HEK293 (cell line): Measurements from ENCODE around the gene KIF22.

Source experiments
- CTCF ChIA-PET: fragments of 350-600 bp; formaldehyde crosslinking; extraction: SDS; loops from one replicate; lab custom pipeline; 2021; ENCODE audit warnings: antibody characterized with exemption; lab: Yijun Ruan, JAX
- POLR2A ChIA-PET: fragments of 300-600 bp; formaldehyde crosslinking; extraction: SDS; loops from one replicate; lab custom pipeline; 2020; ENCODE audit warnings: antibody characterized with exemption, inconsistent platforms; lab: Yijun Ruan, JAX
- H3K27ac ChIP-seq: fragments of 200-500 bp; sonication (Bioruptor generic); 2 replicates; pipeline ENCODE4 v1.5.1; 2014; ENCODE audit warnings: low read depth, low read length, control low read depth, inconsistent platforms; ENCODE audit errors: extremely low read depth
- H3K36me3 ChIP-seq, 2 experiments: fragments of 200-500 bp in 1 of 2; sonication (Bioruptor generic) in 1 of 2; 1 replicate in 1 of 2; 2 replicates in 1 of 2; pipeline ENCODE4 v1.5.1; 2014 to 2017; ENCODE audit warnings: inconsistent platforms in 2 of 2, low read length in 2 of 2; ENCODE audit not compliant: control insufficient read depth in 2 of 2, insufficient read depth in 1 of 2
- H3K4me1 ChIP-seq: fragments of 200-500 bp; sonication (Bioruptor generic); 2 replicates; pipeline ENCODE4 v1.5.1; 2014; ENCODE audit warnings: mild to moderate bottlenecking, low read length, inconsistent platforms; ENCODE audit not compliant: control insufficient read depth, insufficient read depth
- H3K4me3 ChIP-seq: 2 replicates; pipeline ENCODE4 v1.5.1; 2011; ENCODE audit warnings: low read depth, mild to moderate bottlenecking, control low read depth, low read length, moderate library complexity
- H3K9me3 ChIP-seq: fragments of 200-500 bp; sonication (Bioruptor generic); 2 replicates; pipeline ENCODE4 v1.5.1; 2014; ENCODE audit warnings: low read depth, low read length, inconsistent platforms; ENCODE audit not compliant: control insufficient read depth, insufficient read depth
- FEZF1 ChIP-seq: fragments of 450-650 bp; formaldehyde crosslinking; IDR thresholded peaks from 2 replicates; pipeline ENCODE4 v1.5.1; 2016; ENCODE audit warnings: missing biosample characterization, missing genetic modification characterization
- GFI1B ChIP-seq: fragments of 450-650 bp; formaldehyde crosslinking; IDR thresholded peaks from 2 replicates; pipeline ENCODE4 v1.5.1; 2016; ENCODE audit warnings: missing biosample characterization, missing genetic modification characterization
- HIC1 ChIP-seq: fragments of 450-650 bp; formaldehyde crosslinking; IDR thresholded peaks from 2 replicates; pipeline ENCODE4 v1.5.1; 2016; ENCODE audit warnings: missing biosample characterization, missing genetic modification characterization
- PATZ1 ChIP-seq: fragments of 450-650 bp; formaldehyde crosslinking; IDR thresholded peaks from 2 replicates; pipeline ENCODE4 v1.5.1; 2016; ENCODE audit warnings: missing biosample characterization, missing genetic modification characterization
- TRIM28 ChIP-seq: IDR thresholded peaks from 2 replicates; pipeline ENCODE4 v1.6.1; 2011; ENCODE audit warnings: low read length, control low read depth, borderline replicate concordance
- ZBTB1 ChIP-seq: fragments of 450-650 bp; formaldehyde crosslinking; IDR thresholded peaks from 2 replicates; pipeline ENCODE4 v1.5.1; 2016; ENCODE audit warnings: missing biosample characterization, missing genetic modification characterization
- ZFP3 ChIP-seq: fragments of 450-650 bp; formaldehyde crosslinking; IDR thresholded peaks from 2 replicates; pipeline ENCODE4 v1.5.1; 2016; ENCODE audit warnings: low read depth, missing biosample characterization, missing genetic modification characterization
- ZNF19 ChIP-seq: fragments of 450-650 bp; formaldehyde crosslinking; IDR thresholded peaks from 2 replicates; pipeline ENCODE4; 2016; ENCODE audit warnings: missing biosample characterization, missing genetic modification characterization, low read depth
- ZNF416 ChIP-seq: fragments of 450-650 bp; formaldehyde crosslinking; IDR thresholded peaks from 2 replicates; pipeline ENCODE4 v1.5.1; 2016; ENCODE audit warnings: missing biosample characterization, missing genetic modification characterization
- ZNF48 ChIP-seq: fragments of 450-650 bp; formaldehyde crosslinking; IDR thresholded peaks from 2 replicates; pipeline ENCODE4 v1.5.1; 2016; ENCODE audit warnings: missing biosample characterization, missing genetic modification characterization
- ZNF514 ChIP-seq: fragments of 450-650 bp; formaldehyde crosslinking; IDR thresholded peaks from 2 replicates; pipeline ENCODE4 v1.5.1; 2016; ENCODE audit warnings: missing biosample characterization, missing genetic modification characterization
- ZNF518A ChIP-seq: fragments of 450-650 bp; formaldehyde crosslinking; conservative IDR thresholded peaks from 2 replicates; pipeline ENCODE4 v1.5.1; 2016; ENCODE audit warnings: low read depth, missing biosample characterization, missing genetic modification characterization
- ZNF530 ChIP-seq: fragments of 450-650 bp; formaldehyde crosslinking; IDR thresholded peaks from 2 replicates; pipeline ENCODE4 v1.5.1; 2016; ENCODE audit warnings: low read depth, missing biosample characterization, missing genetic modification characterization
- ZNF571 ChIP-seq: fragments of 450-650 bp; formaldehyde crosslinking; IDR thresholded peaks from 2 replicates; pipeline ENCODE4 v1.5.0; 2017; ENCODE audit warnings: missing biosample characterization, missing genetic modification characterization
- ZNF580 ChIP-seq: fragments of 450-650 bp; formaldehyde crosslinking; IDR thresholded peaks from 2 replicates; pipeline ENCODE4 v1.5.1; 2016; ENCODE audit warnings: missing biosample characterization, missing genetic modification characterization
- ZNF624 ChIP-seq: fragments of 450-650 bp; formaldehyde crosslinking; IDR thresholded peaks from 2 replicates; pipeline ENCODE4 v1.5.1; 2017; ENCODE audit warnings: missing biosample characterization, missing genetic modification characterization
- ZNF645 ChIP-seq: fragments of 450-650 bp; formaldehyde crosslinking; IDR thresholded peaks from 2 replicates; pipeline ENCODE4; 2016; ENCODE audit warnings: missing biosample characterization, missing genetic modification characterization
- ZNF664 ChIP-seq: fragments of 450-650 bp; formaldehyde crosslinking; IDR thresholded peaks from 2 replicates; pipeline ENCODE4 v1.5.1; 2016; ENCODE audit warnings: missing biosample characterization, missing genetic modification characterization
- ZNF777 ChIP-seq: fragments of 450-650 bp; formaldehyde crosslinking; IDR thresholded peaks from 2 replicates; pipeline ENCODE4 v1.5.1; 2017; ENCODE audit warnings: missing biosample characterization, missing genetic modification characterization, borderline replicate concordance

Gene KIF22

GRCh38 chr16:29811170-29811895, 20.8 kb downstream of the KIF22 start:
- H3K4me3 ChIP-seq: peak overlapping the region; percentile 53
- ChIA-PET CTCF (interaction anchor here (0.6 to 1.6 kb wide), 5 partner anchors 15 to 1173 kb away, joined by 3 to 9 read pairs (median 4); no protein-coding TSS in a partner anchor), POLR2A (interaction anchor here (0.5 to 2.4 kb wide), 13 partner anchors 8 to 1235 kb away, joined by 3 to 10 read pairs (median 5); partner anchors contain the start of genes CDIPT, KIF22, MVP and TAOK2)
- peaks cover 0 to 36% of the 10 kb centered on the region in 2 experiments; a peak in 2 of 3 replicates for H3K36me3 ChIP-seq
- H3K9me3 ChIP-seq: no peaks in the 10 kb centered on the region
- H3K4me1 ChIP-seq: peaks cover 11% of the 10 kb centered on the region
- H3K27ac ChIP-seq: peak overlapping the region; percentile 100
- TF ChIP-seq ZBTB1 (tag by site-specific recombination) (no peak), TRIM28 (peak; percentile 61; the same call in 1 of the 2 replicates)

- peaks cover 11% of the 10 kb centered on the region for H3K4me1 ChIP-seq
- TF ChIP-seq ZNF571 (tag by site-specific recombination) (no peak), PATZ1 (tag by site-specific recombination) (no peak), FEZF1 (tag by site-specific recombination) (no peak), ZNF530 (no peak), HIC1 (no peak), ZNF645 (tag by site-specific recombination) (no peak), ZNF664 (no peak), GFI1B (no peak), ZNF777 (tag by site-specific recombination) (no peak), ZNF48 (tag by site-specific recombination) (no peak), ZNF518A (tag by site-specific recombination) (no peak), ZNF624 (no peak), ZNF514 (no peak), ZNF416 (tag by site-specific recombination) (no peak), ZFP3 (no peak), ZNF580 (tag by site-specific recombination) (no peak), ZNF19 (tag by site-specific recombination) (no peak)
Observed at GRCh38 chr16:29811896-29812665, 21.5 kb downstream of the KIF22 start, which contains the start of gene PRRT2. Gene PRRT2 (plus strand): TSS chr16:29812193. CDS start chr16:29813055, 862 bp downstream.

More at GRCh38 chr16:29811896-29812665, 21.5 kb downstream of the KIF22 start, which contains the start of gene PRRT2:
- Histone ChIP-seq H3K9me3 (no peaks in the 10 kb centered on the region), H3K36me3 (peaks cover 0 to 36% of the 10 kb centered on the region in 2 experiments; a peak in 2 of 3 replicates), H3K27ac (peak within 1 kb of the TSS; percentile 100), H3K4me3 (peak within 1 kb of the TSS; percentile 53)
- CTCF ChIA-PET: interaction anchor here (0.7 to 1.6 kb wide), 3 partner anchors 15 to 184 kb away, joined by 3 to 9 read pairs (median 3); no protein-coding TSS in a partner anchor
- POLR2A ChIA-PET: interaction anchor here (0.5 to 2.4 kb wide), 13 partner anchors 8 to 279 kb away, joined by 3 to 10 read pairs (median 5); partner anchors contain the start of genes CDIPT, KIF22, MVP and TAOK2
